ENCODE data around the gene DOCK4.

Gene DOCK4

GRCh38 chr7:112110175-112110574 lies 96.0 kb downstream of the DOCK4 start:
- Mint-ChIP-seq H3K27ac (no peak overlapping the region), H3K27me3 (peaks cover 11 to 27% of the 10 kb centered on the region in 2 donors), H3K4me1 (ENCODE audit: low read depth in 2 of 2) (no peaks in the 10 kb centered on the region), H3K4me3 (no peak overlapping the region), H3K9me3 (no peaks in the 10 kb centered on the region), H3K36me3 (ENCODE audit: insufficient read depth) (no peaks in the 10 kb centered on the region)
- ATAC-seq (replicated peaks) (no peak), DNase-seq (no peak)

DNA sequence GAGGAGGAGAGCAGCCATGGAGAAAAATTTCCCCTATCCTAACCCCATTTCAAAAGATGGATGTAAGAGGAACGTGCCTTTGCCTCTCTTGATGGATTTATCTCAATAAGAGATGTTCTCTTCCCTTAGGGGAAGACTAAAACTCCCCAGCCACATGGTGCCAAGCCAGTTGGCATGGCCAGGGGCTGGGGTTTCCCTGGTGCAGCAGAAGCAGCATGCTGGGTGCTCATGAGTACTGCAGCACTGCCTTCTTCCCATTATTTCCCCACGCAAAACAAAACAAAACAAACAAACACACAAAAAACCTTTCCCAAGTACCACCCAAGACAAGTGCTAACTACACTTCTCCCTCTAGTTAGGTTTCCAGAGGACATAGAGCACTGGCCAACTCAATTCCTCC lies 97.2 kb downstream of the DOCK4 start:
- no peaks in the 10 kb centered on the region for H3K4me1 Mint-ChIP-seq (ENCODE audit: low read depth in 2 of 2)
- ATAC-seq (replicated peaks) (no peak), DNase-seq (no peak)
- no peaks in the 10 kb centered on the region for H3K9me3 Mint-ChIP-seq
- no peaks in the 10 kb centered on the region for H3K36me3 Mint-ChIP-seq (ENCODE audit: insufficient read depth)
- H3K27me3 Mint-ChIP-seq: peaks cover 8 to 26% of the 10 kb centered on the region in 2 donors
- no peak overlapping the region for H3K4me3 Mint-ChIP-seq
- no peak overlapping the region for H3K27ac Mint-ChIP-seq

- Mint-ChIP-seq H3K36me3 (ENCODE audit: insufficient read depth) (no peaks in the 10 kb centered on the region), H3K4me3 (no peak overlapping the region), H3K27ac (no peak overlapping the region)
These were observed 100.3 kb downstream of the DOCK4 start for GRCh38 chr7:112105584-112106530.

DNA sequence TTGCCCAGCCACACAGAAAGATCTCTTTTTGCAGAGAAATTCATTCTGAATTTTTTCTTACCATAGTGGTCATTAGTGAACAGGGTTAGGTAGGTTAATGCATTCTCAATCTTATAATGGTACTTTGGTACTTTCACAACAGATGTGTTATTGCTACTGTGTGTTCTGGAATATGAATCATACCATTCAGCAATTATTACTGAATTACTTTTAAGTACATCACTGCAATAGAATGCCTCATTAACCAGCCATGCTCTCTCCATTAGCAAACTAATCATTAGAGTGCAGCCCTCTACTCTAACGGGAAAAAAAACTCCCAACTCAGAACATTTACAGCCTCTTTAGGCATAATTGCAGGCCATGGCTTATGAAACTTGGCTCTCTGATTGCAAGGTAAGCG lies 102.1 kb downstream of the DOCK4 start:
- H3K27me3 Mint-ChIP-seq: peaks cover 0 to 10% of the 10 kb centered on the region in 2 donors
- H3K4me3 Mint-ChIP-seq: no peak overlapping the region
- no peak overlapping the region for H3K27ac Mint-ChIP-seq
- no peaks in the 10 kb centered on the region for H3K36me3 Mint-ChIP-seq (ENCODE audit: insufficient read depth)
- H3K9me3 Mint-ChIP-seq: no peaks in the 10 kb centered on the region
- ATAC-seq (replicated peaks) (no peak), DNase-seq (no peak)
- H3K4me1 Mint-ChIP-seq (ENCODE audit: low read depth in 2 of 2): no peaks in the 10 kb centered on the region

More at GRCh38 chr7:112105584-112106530, 100.3 kb downstream of the DOCK4 start:
- DNase-seq (no peak), ATAC-seq (replicated peaks) (no peak)
- Mint-ChIP-seq H3K27me3 (peaks cover 4 to 5% of the 10 kb centered on the region in 2 donors), H3K9me3 (no peaks in the 10 kb centered on the region), H3K4me1 (ENCODE audit: low read depth in 2 of 2) (no peaks in the 10 kb centered on the region)

GRCh38 chr7:112103246-112103645 lies 103.0 kb downstream of the DOCK4 start:
- Mint-ChIP-seq H3K4me1 (ENCODE audit: low read depth in 2 of 2) (no peaks in the 10 kb centered on the region), H3K36me3 (ENCODE audit: insufficient read depth) (no peaks in the 10 kb centered on the region), H3K27me3 (peaks cover 0 to 10% of the 10 kb centered on the region in 2 donors), H3K9me3 (no peaks in the 10 kb centered on the region), H3K27ac (no peak overlapping the region), H3K4me3 (no peak overlapping the region)
- DNase-seq (no peak), ATAC-seq (replicated peaks) (no peak)

- H3K27ac Mint-ChIP-seq: no peak overlapping the region
- H3K9me3 Mint-ChIP-seq: no peaks in the 10 kb centered on the region
- ATAC-seq (replicated peaks): no peak
- H3K27me3 Mint-ChIP-seq: peaks cover 0 to 10% of the 10 kb centered on the region in 2 donors
- no peaks in the 10 kb centered on the region for H3K36me3 Mint-ChIP-seq (ENCODE audit: insufficient read depth)
- DNase-seq: no peak
- no peak overlapping the region for H3K4me3 Mint-ChIP-seq
- no peaks in the 10 kb centered on the region for H3K4me1 Mint-ChIP-seq (ENCODE audit: low read depth in 2 of 2)
These were observed 104.9 kb downstream of the DOCK4 start for GRCh38 chr7:112101201-112101846.

- H3K4me1 Mint-ChIP-seq (ENCODE audit: low read depth in 2 of 2): no peaks in the 10 kb centered on the region
- ATAC-seq (replicated peaks): no peak
These were observed 108.7 kb downstream of the DOCK4 start for GRCh38 chr7:112097524-112097923.

GRCh38 chr7:112093409-112093808 lies 112.8 kb downstream of the DOCK4 start:
- no peaks in the 10 kb centered on the region for H3K4me1 Mint-ChIP-seq (ENCODE audit: low read depth in 2 of 2)
- DNase-seq (no peak), ATAC-seq (replicated peaks) (no peak)
- H3K36me3 Mint-ChIP-seq (ENCODE audit: insufficient read depth): no peaks in the 10 kb centered on the region
- H3K9me3 Mint-ChIP-seq: no peaks in the 10 kb centered on the region
- H3K27me3 Mint-ChIP-seq: peaks cover 0 to 22% of the 10 kb centered on the region in 2 donors
- H3K27ac Mint-ChIP-seq: no peak overlapping the region
- H3K4me3 Mint-ChIP-seq: no peak overlapping the region

More at GRCh38 chr7:112097524-112097923, 108.7 kb downstream of the DOCK4 start:
- H3K36me3 Mint-ChIP-seq (ENCODE audit: insufficient read depth): no peaks in the 10 kb centered on the region
- no peak overlapping the region for H3K4me3 Mint-ChIP-seq
- peaks cover 0 to 6% of the 10 kb centered on the region in 2 donors for H3K27me3 Mint-ChIP-seq
- no peak for DNase-seq
- no peak overlapping the region for H3K27ac Mint-ChIP-seq
- H3K9me3 Mint-ChIP-seq: no peaks in the 10 kb centered on the region

GRCh38 chr7:112092709-112093395 lies 113.3 kb downstream of the DOCK4 start:
- DNase-seq (no peak), ATAC-seq (replicated peaks) (no peak)
- Mint-ChIP-seq H3K9me3 (no peaks in the 10 kb centered on the region), H3K27ac (no peak overlapping the region), H3K4me3 (no peak overlapping the region), H3K27me3 (peaks cover 0 to 22% of the 10 kb centered on the region in 2 donors), H3K36me3 (ENCODE audit: insufficient read depth) (no peaks in the 10 kb centered on the region), H3K4me1 (ENCODE audit: low read depth in 2 of 2) (no peaks in the 10 kb centered on the region)

GRCh38 chr7:112092306-112092705 lies 113.9 kb downstream of the DOCK4 start:
- DNase-seq (no peak), ATAC-seq (replicated peaks) (no peak)
- no peaks in the 10 kb centered on the region for H3K9me3 Mint-ChIP-seq
- H3K27me3 Mint-ChIP-seq: peaks cover 0 to 22% of the 10 kb centered on the region in 2 donors
- H3K27ac Mint-ChIP-seq: no peak overlapping the region
- H3K4me1 Mint-ChIP-seq (ENCODE audit: low read depth in 2 of 2): no peaks in the 10 kb centered on the region
- H3K4me3 Mint-ChIP-seq: no peak overlapping the region
- no peaks in the 10 kb centered on the region for H3K36me3 Mint-ChIP-seq (ENCODE audit: insufficient read depth)

DNA sequence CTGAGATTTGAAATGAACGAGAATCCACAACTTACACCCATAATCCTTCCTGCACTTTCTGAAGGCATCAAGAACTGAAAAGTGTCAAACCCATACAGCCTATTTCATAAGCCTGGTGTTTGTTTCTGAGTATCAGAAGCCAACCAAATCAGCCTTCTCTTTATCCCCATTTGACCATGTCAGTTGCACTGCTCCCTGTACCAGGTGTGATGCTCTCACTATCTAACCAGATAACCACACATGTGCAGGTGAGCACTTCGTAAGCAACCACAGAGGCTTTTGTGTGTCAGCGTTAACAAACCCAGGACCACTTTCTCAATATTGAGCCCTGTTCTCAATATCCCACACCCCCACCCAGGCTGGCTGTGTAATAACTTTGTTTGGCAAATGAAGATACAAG lies 114.4 kb downstream of the DOCK4 start:
- no peaks in the 10 kb centered on the region for H3K9me3 Mint-ChIP-seq
- H3K27me3 Mint-ChIP-seq: peaks cover 0 to 22% of the 10 kb centered on the region in 2 donors
- H3K27ac Mint-ChIP-seq: no peak overlapping the region
- DNase-seq: no peak
- no peaks in the 10 kb centered on the region for H3K4me1 Mint-ChIP-seq (ENCODE audit: low read depth in 2 of 2)
- no peak overlapping the region for H3K4me3 Mint-ChIP-seq
- no peak for ATAC-seq (replicated peaks)
- H3K36me3 Mint-ChIP-seq (ENCODE audit: insufficient read depth): no peaks in the 10 kb centered on the region

DNA sequence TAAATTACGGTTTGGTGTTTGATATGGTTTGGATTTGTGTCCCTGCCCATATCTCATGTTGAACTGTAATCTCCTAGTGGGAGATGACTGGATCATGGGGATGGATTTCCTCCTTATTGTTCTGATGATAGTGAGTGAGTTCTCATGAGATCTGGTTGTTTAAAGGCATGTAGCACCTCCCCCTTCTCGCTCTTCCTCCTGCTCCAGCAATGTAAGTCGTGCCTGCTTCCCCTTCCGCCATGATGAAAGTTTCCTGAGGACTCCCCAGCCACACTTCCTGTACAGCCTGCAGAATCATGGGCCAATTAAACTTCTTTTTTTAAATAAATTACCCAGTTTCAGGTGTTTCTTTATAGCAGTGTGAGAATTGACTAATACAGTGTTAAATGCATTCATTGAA lies 116.6 kb downstream of the DOCK4 start:
- Mint-ChIP-seq H3K4me1 (ENCODE audit: low read depth in 2 of 2) (no peaks in the 10 kb centered on the region), H3K27ac (no peak overlapping the region), H3K36me3 (ENCODE audit: insufficient read depth) (no peaks in the 10 kb centered on the region), H3K4me3 (no peak overlapping the region), H3K9me3 (no peaks in the 10 kb centered on the region), H3K27me3 (peaks cover 0 to 36% of the 10 kb centered on the region in 2 donors)
- no peak for DNase-seq
- ATAC-seq (replicated peaks): no peak

DNA sequence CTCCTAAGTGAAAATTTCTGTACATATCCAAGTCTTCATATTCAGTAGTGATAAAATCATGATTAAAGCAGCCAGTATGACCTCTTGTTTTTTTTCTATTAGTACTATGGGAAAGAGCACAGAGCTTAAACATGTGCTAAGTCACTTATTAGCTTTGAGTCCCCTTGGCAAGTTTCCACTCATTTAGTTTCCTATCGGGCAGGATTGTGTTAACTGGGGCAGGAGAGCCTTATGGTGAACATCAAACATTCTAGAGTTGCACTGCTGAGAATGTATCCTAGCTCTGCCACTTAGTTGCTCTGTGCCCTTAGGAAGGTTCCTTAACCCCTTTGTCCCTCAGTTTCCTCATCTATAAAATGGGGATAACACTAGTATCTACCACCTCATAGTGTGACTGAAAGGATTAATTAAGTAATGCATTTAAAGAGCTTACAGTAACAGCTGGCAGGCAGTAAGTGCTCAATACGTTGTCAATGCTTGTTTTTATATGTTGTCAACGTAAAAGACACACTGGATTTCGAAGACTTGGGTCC lies 117.6 kb downstream of the DOCK4 start:
- Mint-ChIP-seq H3K4me1 (ENCODE audit: low read depth in 2 of 2) (no peaks in the 10 kb centered on the region), H3K9me3 (no peaks in the 10 kb centered on the region), H3K27ac (no peak overlapping the region), H3K36me3 (ENCODE audit: insufficient read depth) (peaks cover 2% of the 10 kb centered on the region), H3K27me3 (peaks cover 0 to 37% of the 10 kb centered on the region in 2 donors), H3K4me3 (no peak overlapping the region)
- DNase-seq: no peak
- no peak for ATAC-seq (replicated peaks)
